GM12878 (cell line): ENCODE results near the gene SLC2A9. TPM values are rescaled to one million over a fixed set of nuclear protein-coding genes. Genes with fewer than 3 reads are reported as not detected.
A peak's percentile ranks its signal among the peaks of the same experiment; 100 is the strongest.

Experiments
- ASH2L ChIP-seq: fragments of 300-600, 200-600 bp; sonication (generic); IDR thresholded peaks from 2 replicates; pipeline ENCODE4 v1.6.1; 2017; ENCODE audit warnings: low read depth, mild to moderate bottlenecking, borderline replicate concordance
- ATF7 ChIP-seq: fragments of 450-650 bp; IDR thresholded peaks from 2 replicates; pipeline ENCODE4 v1.6.1; 2016; ENCODE audit warnings: low read depth, mild to moderate bottlenecking
- BACH1 ChIP-seq: fragments of 450-650 bp; IDR thresholded peaks from 2 replicates; pipeline ENCODE4 v1.6.1; 2017; ENCODE audit warnings: mild to moderate bottlenecking, borderline replicate concordance
- BCLAF1 ChIP-seq: fragments of 450-650 bp; IDR thresholded peaks from 2 replicates; pipeline ENCODE4 v1.6.1; 2017; ENCODE audit warnings: antibody characterized with exemption, mild to moderate bottlenecking, moderate library complexity
- CHD2 ChIP-seq: IDR thresholded peaks from 2 replicates; pipeline ENCODE4 v1.6.1; 2011; ENCODE audit warnings: low read depth, low read length, improper control_type of control experiment, borderline replicate concordance
- CHD4 ChIP-seq: fragments of 200-600 bp; sonication (generic); IDR thresholded peaks from 2 replicates; pipeline ENCODE4 v1.6.1; 2016; ENCODE audit warnings: mild to moderate bottlenecking
- CREB1 ChIP-seq: IDR thresholded peaks from 2 replicates; pipeline ENCODE4 v1.6.1; 2012; ENCODE audit warnings: low read depth, mild to moderate bottlenecking, inconsistent platforms
- CUX1 ChIP-seq: IDR thresholded peaks from 2 replicates; pipeline ENCODE4 v1.6.1; 2012; ENCODE audit warnings: improper control_type of control experiment, low read depth, low read length; ENCODE audit not compliant: insufficient replicate concordance
- EP300 ChIP-seq, 2 experiments: fragments of 150-350 bp in 1 of 2; IDR thresholded peaks; 2 replicates each; pipeline ENCODE4 v1.6.1; 2011 to 2012; ENCODE audit warnings: low read depth in 2 of 2, low read length in 2 of 2, borderline replicate concordance in 1 of 2, improper control_type of control experiment in 1 of 2, inconsistent platforms in 1 of 2; ENCODE audit not compliant: control insufficient read depth in 1 of 2
- FOS ChIP-seq: IDR thresholded peaks from 3 replicates; pipeline ENCODE4 v1.6.1; 2011; ENCODE audit warnings: borderline replicate concordance; ENCODE audit not compliant: insufficient read length; ENCODE audit errors: extremely low read depth
- IKZF1 ChIP-seq: fragments of 450-650 bp; conservative IDR thresholded peaks from 2 replicates; pipeline ENCODE4 v1.6.1; 2017; ENCODE audit warnings: antibody characterized with exemption, mild to moderate bottlenecking
- RUNX3 ChIP-seq: IDR thresholded peaks from 2 replicates; pipeline ENCODE4 v1.6.1; 2012; ENCODE audit warnings: low read length, inconsistent platforms
- ZNF217 ChIP-seq: fragments of 450-650 bp; IDR thresholded peaks from 2 replicates; pipeline ENCODE4 v1.6.1; 2017; ENCODE audit warnings: antibody characterized with exemption, mild to moderate bottlenecking
- ZNF592 ChIP-seq: fragments of 450-650 bp; IDR thresholded peaks from 2 replicates; pipeline ENCODE4 v1.6.1; 2017; ENCODE audit warnings: mild to moderate bottlenecking, moderate library complexity
- polyA plus RNA-seq, 11 experiments: library from polyadenylated mRNA; depleted of rRNA in 4 of 11; unstranded in 6 of 11; stranded (reverse) in 5 of 11; fragments of >200 nt; fragmentation: Nextera tagmentation in 4 of 11; fragmentation: Illumina TruSeq in 1 of 11; extraction: Ambion mirVana in 4 of 11; extraction: Trizol in 1 of 11; gene quantifications; 1 replicate in 1 of 11; 2 replicates in 10 of 11; pipeline versions ENCODE4 v1.2.1 to v1.2.3, GENCODE V29; 2011 to 2016; ENCODE audit warnings: inconsistent platforms in 2 of 11, missing spikeins in 2 of 11, low read depth in 1 of 11
- total RNA-seq, 4 experiments: library from RNA; depleted of rRNA in 3 of 4; stranded (reverse); fragments of >200 nt in 3 of 4; fragmentation: Illumina TruSeq in 1 of 4; extraction: Trizol in 1 of 4; gene quantifications; 2 replicates each; pipeline versions ENCODE4 v1.2.1 to v1.2.3, GENCODE V29; 2013 to 2021

Gene SLC2A9
- total and polyA plus RNA-seq, 10 of the 15 experiments (the other 5 are each of a cell fraction or from before 2014, with no cell fraction given): 0.28 to 2.8 (median 1.2) TPM

GRCh38 chr4:9849538-9849920 lies 171.8 kb downstream of the SLC2A9 start (continued):
- no peak for TF ChIP-seq CUX1
- peak; percentile 53 to 54; a peak in 2 of 4 replicates for TF ChIP-seq EP300 (IDR thresholded peaks at IDR 0.05; ENCODE audit: borderline replicate concordance in 1 of 2, control insufficient read depth in 1 of 2, low read depth in 2 of 2, low read length in 2 of 2)
- TF ChIP-seq IKZF1: peak; percentile 52
- TF ChIP-seq FOS: no peak
- TF ChIP-seq CHD4: no peak
- 0 out of 2 replicates have a peak, but pooled peaks have one; percentile 38 for TF ChIP-seq ZNF217
- TF ChIP-seq BACH1: peak; percentile 55; the same call in 1 of the 2 replicates
- no peak for TF ChIP-seq CREB1
- no peak for TF ChIP-seq ASH2L
- TF ChIP-seq RUNX3: no peak
- peak; percentile 27; the same call in 1 of the 2 replicates for TF ChIP-seq CHD2
- 0 out of 2 replicates have a peak, but pooled peaks have one; percentile 9 for TF ChIP-seq ZNF592
- TF ChIP-seq BCLAF1: no peak
- peak; percentile 75 for TF ChIP-seq ATF7
